ENCODE results near the gene PPIA.
"Not testable (repeated sequence)": the region's sequence is repeated elsewhere in the genome, so short reads cannot be mapped to it uniquely, and the experiment has no call there.

The PPIA gene

GRCh38 chr7:44827567-44827966 is 31.1 kb downstream of the PPIA start:
- DNase-seq (ENCODE audit: low read depth, low spot score) = no peak

- no peak for DNase-seq (ENCODE audit: low read depth, low spot score)
These were observed 42.3 kb downstream of the PPIA start for GRCh38 chr7:44838751-44839150.

GRCh38 chr7:44842675-44843074 is 46.2 kb downstream of the PPIA start:
- DNase-seq (ENCODE audit: low read depth, low spot score) = not testable (repeated sequence)

GRCh38 chr7:44843440-44843839 is 47.0 kb downstream of the PPIA start:
- not testable (repeated sequence) for DNase-seq (ENCODE audit: low read depth, low spot score)

- no peak for DNase-seq (ENCODE audit: low read depth, low spot score)
These were observed 49.0 kb downstream of the PPIA start for GRCh38 chr7:44845451-44845850.

- DNase-seq (ENCODE audit: low read depth, low spot score) = not testable (repeated sequence)
These were observed 49.9 kb downstream of the PPIA start for GRCh38 chr7:44846390-44846789.

GRCh38 chr7:44846816-44847508 is 50.5 kb downstream of the PPIA start:
- no peak for DNase-seq (ENCODE audit: low read depth, low spot score)

GRCh38 chr7:44847509-44847919 is 51.0 kb downstream of the PPIA start:
- DNase-seq (ENCODE audit: low read depth, low spot score) = peak; percentile 95

GRCh38 chr7:44847920-44848634 is 51.6 kb downstream of the PPIA start, which contains the start of gene H2AZ2:
Gene H2AZ2 (minus strand): TSS chr7:44848087. CDS start chr7:44847971, 116 bp downstream.
- DNase-seq (ENCODE audit: low read depth, low spot score) = peak; percentile 100

- DNase-seq (ENCODE audit: low read depth, low spot score) = no peak
These were observed 52.9 kb downstream of the PPIA start for GRCh38 chr7:44849259-44849884.

GRCh38 chr7:44849885-44850544 is 53.5 kb downstream of the PPIA start:
- peak; percentile 41 for DNase-seq (ENCODE audit: low read depth, low spot score)

GRCh38 chr7:44852590-44852989 is 56.1 kb downstream of the PPIA start:
- no peak for DNase-seq (ENCODE audit: low read depth, low spot score)
